GM10248 (cell line): Measurements from ENCODE around the gene HAUS1.

Source experiments
- CTCF ChIA-PET: fragments of 300-600 bp; sonication (Branson Sonifier 250); formaldehyde crosslinking; extraction: SDS; loops from one replicate; lab custom pipeline; 2021; ENCODE audit warnings: antibody characterized with exemption; lab: Yijun Ruan, JAX
- POLR2A ChIA-PET: fragments of 350-650 bp; sonication (Branson Sonifier 250); formaldehyde crosslinking; extraction: SDS; loops from one replicate; lab custom pipeline; 2020; ENCODE audit warnings: antibody characterized with exemption; lab: Yijun Ruan, JAX
- DNase-seq: peaks from one replicate; pipeline ENCODE4 v3.0.0; 2012; ENCODE audit errors: extremely low spot score
- TF ChIP-seq, protein P1 (sequence below): IDR thresholded peaks from 2 replicates; pipeline ENCODE4 v1.5.1; 2012; ENCODE audit warnings: mild to moderate bottlenecking, low read depth; ENCODE audit errors: extremely low read depth, missing control alignments, control extremely low read depth

HAUS1 gene

DNA sequence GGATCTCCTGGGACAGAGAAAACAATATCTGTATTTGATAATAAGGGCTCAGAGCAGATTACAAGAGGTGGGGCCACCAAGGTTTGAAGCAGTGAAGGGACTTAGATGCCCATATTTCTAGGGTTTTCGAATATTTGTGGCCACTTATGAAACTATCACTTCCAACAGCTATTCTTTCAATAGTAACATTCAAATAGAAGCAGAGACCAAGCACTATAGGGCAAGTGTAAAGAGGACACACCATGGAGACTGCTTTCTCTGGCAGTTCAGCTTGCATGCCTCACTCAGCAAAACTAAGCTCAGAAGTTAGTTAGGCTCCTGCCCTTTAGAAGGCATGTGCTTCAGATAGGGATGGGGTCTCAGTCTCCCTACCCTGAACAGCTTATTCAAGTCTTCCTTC lies 42.4 kb upstream of the HAUS1 start:
- no peak for DNase-seq
- CTCF ChIA-PET: interaction anchor here (0.7 to 4.3 kb wide), 5 partner anchors 9 to 13 kb away, joined by 3 to 18 read pairs (median 5); partner anchors contain the start of gene PSTPIP2
- POLR2A ChIA-PET: no interaction called here
- TF ChIP-seq, protein P1, sequence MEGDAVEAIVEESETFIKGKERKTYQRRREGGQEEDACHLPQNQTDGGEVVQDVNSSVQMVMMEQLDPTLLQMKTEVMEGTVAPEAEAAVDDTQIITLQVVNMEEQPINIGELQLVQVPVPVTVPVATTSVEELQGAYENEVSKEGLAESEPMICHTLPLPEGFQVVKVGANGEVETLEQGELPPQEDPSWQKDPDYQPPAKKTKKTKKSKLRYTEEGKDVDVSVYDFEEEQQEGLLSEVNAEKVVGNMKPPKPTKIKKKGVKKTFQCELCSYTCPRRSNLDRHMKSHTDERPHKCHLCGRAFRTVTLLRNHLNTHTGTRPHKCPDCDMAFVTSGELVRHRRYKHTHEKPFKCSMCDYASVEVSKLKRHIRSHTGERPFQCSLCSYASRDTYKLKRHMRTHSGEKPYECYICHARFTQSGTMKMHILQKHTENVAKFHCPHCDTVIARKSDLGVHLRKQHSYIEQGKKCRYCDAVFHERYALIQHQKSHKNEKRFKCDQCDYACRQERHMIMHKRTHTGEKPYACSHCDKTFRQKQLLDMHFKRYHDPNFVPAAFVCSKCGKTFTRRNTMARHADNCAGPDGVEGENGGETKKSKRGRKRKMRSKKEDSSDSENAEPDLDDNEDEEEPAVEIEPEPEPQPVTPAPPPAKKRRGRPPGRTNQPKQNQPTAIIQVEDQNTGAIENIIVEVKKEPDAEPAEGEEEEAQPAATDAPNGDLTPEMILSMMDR: no peak

DNA sequence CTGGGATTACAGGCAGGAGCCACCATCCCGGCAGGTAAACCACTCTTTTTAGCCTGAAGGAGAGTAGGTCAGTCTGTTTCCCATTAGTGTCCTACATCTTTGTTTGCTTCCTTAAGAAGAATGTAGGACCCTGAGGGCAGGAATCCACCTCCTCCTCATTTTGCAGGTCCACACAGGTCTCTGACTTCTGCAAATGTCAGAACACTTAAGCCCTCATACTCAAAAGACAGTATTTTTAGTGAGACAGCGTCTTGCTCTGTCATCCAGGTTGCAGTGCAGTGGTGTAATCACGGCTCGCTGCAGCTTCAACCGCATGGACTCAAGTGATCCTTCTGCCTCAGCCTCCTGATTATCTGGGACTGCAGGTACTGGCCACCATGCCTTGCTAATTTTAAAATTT lies 41.4 kb upstream of the HAUS1 start:
- DNase-seq: no peak
- ChIA-PET POLR2A (no interaction called here), CTCF (interaction anchor here (1.9 kb wide), 1 partner anchor 8 kb away, joined by 6 read pairs; no protein-coding TSS in a partner anchor)
- TF ChIP-seq, protein P1: no peak

DNA sequence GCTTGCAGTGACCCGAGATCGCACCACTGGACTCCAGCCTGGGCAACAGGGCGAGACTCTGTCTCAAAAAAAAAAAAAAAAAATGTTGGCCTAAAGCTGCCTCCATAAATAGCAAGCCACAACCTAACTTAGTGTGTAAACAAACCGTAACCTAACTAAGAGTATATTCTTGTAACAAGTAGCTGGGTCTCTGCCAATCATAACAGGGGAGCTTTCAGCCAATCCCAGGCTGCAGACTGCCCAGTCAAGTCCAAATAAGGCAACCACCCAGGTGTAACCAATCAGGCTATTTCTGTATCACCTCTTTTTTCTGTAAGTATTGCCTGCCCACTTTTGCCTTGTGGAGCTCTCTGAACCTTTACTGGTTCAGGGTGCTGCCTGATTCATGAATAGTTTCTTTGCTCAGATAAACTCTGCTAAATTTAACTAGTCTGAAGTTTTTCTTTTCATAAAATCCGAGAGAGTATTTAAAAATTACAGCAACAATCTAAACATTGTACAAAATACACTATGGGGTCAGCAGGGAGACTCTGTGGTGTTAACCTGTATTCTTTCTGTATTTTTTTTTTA lies 36.7 kb upstream of the HAUS1 start:
- ChIA-PET POLR2A (interaction anchor here (0.7 kb wide), 1 partner anchor 46 kb away, joined by 3 read pairs; no protein-coding TSS in a partner anchor), CTCF (interaction anchor here (1.0 kb wide), 1 partner anchor 27 kb away, joined by 3 read pairs; no protein-coding TSS in a partner anchor)
- no peak for DNase-seq
- TF ChIP-seq, protein P1: no peak

DNA sequence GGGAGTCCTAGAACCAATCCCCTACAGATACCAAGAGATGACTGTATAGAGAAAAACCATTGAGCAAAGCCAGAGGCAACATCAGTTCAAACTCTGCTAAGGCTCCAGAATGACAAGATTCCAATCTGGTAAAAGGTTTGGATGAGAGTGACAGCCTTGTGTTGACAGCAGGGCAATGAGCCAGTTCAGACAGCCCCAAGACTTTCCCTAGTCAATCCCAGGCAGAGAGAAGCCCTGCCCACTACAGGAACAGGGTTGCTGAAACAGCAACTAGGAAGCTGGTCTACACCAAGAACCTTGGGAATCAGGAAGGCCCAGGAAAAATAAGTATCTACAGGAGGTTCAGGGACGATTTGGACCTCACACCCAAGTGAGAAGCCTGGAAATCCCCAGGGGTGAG lies 35.4 kb upstream of the HAUS1 start:
- TF ChIP-seq, protein P1: no peak
- DNase-seq: no peak
- CTCF ChIA-PET: interaction anchor here (1.2 to 5.5 kb wide), 4 partner anchors 14 to 403 kb away, joined by 3 to 73 read pairs (median 4); no protein-coding TSS in a partner anchor
- POLR2A ChIA-PET: no interaction called here

DNA sequence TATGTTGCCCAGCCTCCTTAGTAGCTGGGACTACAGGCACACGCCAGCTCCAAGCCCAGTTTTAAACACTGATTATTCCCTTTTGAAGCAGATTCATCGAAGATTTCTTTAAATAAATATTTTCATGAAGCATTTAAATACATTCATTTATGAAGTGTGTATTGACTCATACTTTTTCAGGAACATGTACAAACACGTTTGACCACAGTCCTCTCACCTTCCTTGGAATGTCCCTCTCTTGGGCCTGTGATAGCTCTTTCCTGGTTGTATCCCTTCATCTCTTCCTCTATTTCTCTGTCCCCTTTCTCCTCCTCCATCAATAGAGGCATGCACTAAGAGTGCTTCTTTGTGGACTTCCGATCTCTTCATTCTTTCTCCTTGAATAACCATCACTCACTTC lies 34.7 kb upstream of the HAUS1 start:
- ChIA-PET CTCF (interaction anchor here (0.9 to 5.5 kb wide), 9 partner anchors 14 to 449 kb away, joined by 3 to 73 read pairs (median 4); partner anchors contain the start of gene SLC14A1), POLR2A (interaction anchor here (0.5 kb wide), 1 partner anchor 620 kb away, joined by 5 read pairs; no protein-coding TSS in a partner anchor)
- TF ChIP-seq, protein P1: no peak
- DNase-seq: no peak

DNA sequence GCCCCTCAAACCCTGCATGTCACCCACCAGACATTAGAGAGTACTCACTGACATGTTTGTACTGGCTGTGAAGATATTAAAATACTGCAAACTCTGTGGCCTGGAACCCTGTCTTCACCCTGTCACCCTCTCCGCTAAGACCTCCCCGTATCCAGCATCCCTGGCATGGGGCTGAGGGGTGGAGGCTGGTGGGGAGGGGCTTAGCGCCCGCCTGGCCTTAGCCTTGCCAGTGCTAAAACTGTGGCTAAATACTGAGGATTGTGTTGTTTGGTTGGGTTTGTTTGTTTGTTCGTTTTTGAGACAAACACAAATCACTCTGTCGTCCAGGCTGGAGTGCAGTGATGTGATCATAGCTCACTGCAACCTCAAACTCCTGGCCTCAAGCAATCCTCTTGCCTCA lies 34.0 kb upstream of the HAUS1 start:
- DNase-seq: no peak
- ChIA-PET CTCF (interaction anchor here (0.9 to 5.5 kb wide), 8 partner anchors 95 to 450 kb away, joined by 3 to 73 read pairs (median 4); partner anchors contain the start of gene SLC14A1), POLR2A (no interaction called here)
- TF ChIP-seq, protein P1: no peak
